Measurements from ENCODE around the gene DCTPP1. TPM values are rescaled to one million over a fixed set of nuclear protein-coding genes. Genes with fewer than 3 reads are reported as not detected.
A peak's percentile ranks its signal among the peaks of the same experiment; 100 is the strongest.

Gene DCTPP1
- total and polyA plus RNA-seq, 9 of the 15 experiments (the other 6 are each of a cell fraction or from before 2014, with no cell fraction given) = 45.0 to 132 (median 80.6) TPM

DNA sequence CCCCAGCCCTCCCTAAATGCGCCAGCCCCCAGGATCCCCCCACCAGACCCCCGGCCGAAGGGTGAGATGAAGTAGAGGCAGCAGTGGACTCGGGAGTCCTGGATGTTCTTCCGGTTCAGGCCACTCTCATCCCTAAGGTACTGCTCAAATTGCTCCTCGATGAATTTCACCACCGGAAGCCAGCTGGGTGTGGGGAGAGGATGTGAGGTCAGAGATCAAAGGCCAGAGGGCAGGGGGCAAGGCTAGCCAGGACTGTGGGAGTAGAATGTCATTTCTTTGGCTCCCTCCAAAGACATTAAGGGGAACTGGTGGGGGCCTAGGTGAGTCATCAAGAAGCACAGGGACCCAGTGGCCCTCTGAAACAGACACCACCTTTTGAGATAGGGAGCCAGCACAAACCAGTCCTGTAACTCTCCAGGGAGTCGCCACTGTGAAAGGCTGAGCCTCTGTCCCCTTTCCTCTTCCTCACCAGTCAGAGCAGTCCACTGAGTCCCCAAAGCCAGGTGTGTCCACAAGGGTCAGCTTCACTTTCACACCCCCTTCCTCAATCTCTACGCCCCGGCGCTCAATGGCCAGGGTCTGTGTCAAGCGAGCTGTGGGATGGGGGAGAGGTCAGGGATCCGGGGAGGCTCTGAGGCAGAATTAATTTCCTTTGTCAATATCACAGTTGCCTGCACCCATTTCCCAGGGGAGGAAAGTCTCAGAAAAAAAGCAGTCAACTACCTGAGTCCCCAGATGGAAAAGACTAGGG is 48.4 kb downstream of the DCTPP1 start (continued):
- peak; percentile 43 for TF ChIP-seq CCNT2 (IDR thresholded peaks at IDR 0.05; ENCODE audit: borderline replicate concordance, extremely low read depth, insufficient read length, low read depth, low read length)
- TF ChIP-seq CREB3L1 (IDR thresholded peaks at IDR 0.05; ENCODE audit: borderline replicate concordance, low read depth) = peak; percentile 48; the same call in 1 of the 2 replicates
- no peak for TF ChIP-seq HDAC3 (IDR thresholded peaks at IDR 0.05; ENCODE audit: borderline replicate concordance, partially characterized antibody)
- no peak for TF ChIP-seq NCOA6 (IDR thresholded peaks at IDR 0.05)
- TF ChIP-seq, protein P1, sequence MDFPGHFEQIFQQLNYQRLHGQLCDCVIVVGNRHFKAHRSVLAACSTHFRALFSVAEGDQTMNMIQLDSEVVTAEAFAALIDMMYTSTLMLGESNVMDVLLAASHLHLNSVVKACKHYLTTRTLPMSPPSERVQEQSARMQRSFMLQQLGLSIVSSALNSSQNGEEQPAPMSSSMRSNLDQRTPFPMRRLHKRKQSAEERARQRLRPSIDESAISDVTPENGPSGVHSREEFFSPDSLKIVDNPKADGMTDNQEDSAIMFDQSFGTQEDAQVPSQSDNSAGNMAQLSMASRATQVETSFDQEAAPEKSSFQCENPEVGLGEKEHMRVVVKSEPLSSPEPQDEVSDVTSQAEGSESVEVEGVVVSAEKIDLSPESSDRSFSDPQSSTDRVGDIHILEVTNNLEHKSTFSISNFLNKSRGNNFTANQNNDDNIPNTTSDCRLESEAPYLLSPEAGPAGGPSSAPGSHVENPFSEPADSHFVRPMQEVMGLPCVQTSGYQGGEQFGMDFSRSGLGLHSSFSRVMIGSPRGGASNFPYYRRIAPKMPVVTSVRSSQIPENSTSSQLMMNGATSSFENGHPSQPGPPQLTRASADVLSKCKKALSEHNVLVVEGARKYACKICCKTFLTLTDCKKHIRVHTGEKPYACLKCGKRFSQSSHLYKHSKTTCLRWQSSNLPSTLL (IDR thresholded peaks at IDR 0.05) = no peak
- TF ChIP-seq ZNF75A (CRISPR knock-in tag; IDR thresholded peaks at IDR 0.05) = no peak
- peak; percentile 58 for TF ChIP-seq RBFOX2 (IDR thresholded peaks at IDR 0.05; ENCODE audit: low read depth, low read length)
- peak in 1 of 2 experiments; percentile 33; a peak in 2 of 4 replicates for TF ChIP-seq RAD21 (CRISPR knock-in tag; conservative IDR thresholded peaks at IDR 0.05 in 1 of 2, IDR thresholded peaks at IDR 0.05 in 1 of 2)
- no peak for TF ChIP-seq HMGN3 (IDR thresholded peaks at IDR 0.05; ENCODE audit: borderline replicate concordance, extremely low read depth, insufficient read length, low read depth, low read length)
- TF ChIP-seq ZC3H11A (IDR thresholded peaks at IDR 0.05; ENCODE audit: low read depth, low read length) = no peak
- TF ChIP-seq FOXP1 (CRISPR knock-in tag; IDR thresholded peaks at IDR 0.05) = no peak
- no peak for TF ChIP-seq NR4A1 (CRISPR knock-in tag; IDR thresholded peaks at IDR 0.05)
- no peak for TF ChIP-seq NR4A1 (tag; IDR thresholded peaks at IDR 0.05)
- TF ChIP-seq THAP12 (CRISPR knock-in tag; IDR thresholded peaks at IDR 0.05) = no peak
- no peak for TF ChIP-seq HSF4 (CRISPR knock-in tag; IDR thresholded peaks at IDR 0.05; ENCODE audit: borderline replicate concordance)
- no peak for TF ChIP-seq MECOM (CRISPR knock-in tag; IDR thresholded peaks at IDR 0.05)
- peak; percentile 53; the same call in 1 of the 2 replicates for TF ChIP-seq MEF2A (IDR thresholded peaks at IDR 0.05; ENCODE audit: control insufficient read depth, low read depth, low read length)

Data from K562 (cell line).